Measurements from ENCODE around the gene SRD5A3.

Gene SRD5A3

GRCh38 chr4:55378617-55379467 lies 32.8 kb downstream of the SRD5A3 start:
- DNase-seq, result no peak

GRCh38 chr4:55380576-55380975 lies 34.5 kb downstream of the SRD5A3 start:
- DNase-seq, result no peak

- DNase-seq, result no peak
Measured at GRCh38 chr4:55381502-55381901, 35.5 kb downstream of the SRD5A3 start.

GRCh38 chr4:55382488-55383003 lies 36.5 kb downstream of the SRD5A3 start:
- no peak for DNase-seq

- no peak for DNase-seq
Measured at GRCh38 chr4:55385201-55385649, 39.2 kb downstream of the SRD5A3 start.

- DNase-seq, result no peak
Measured at GRCh38 chr4:55386073-55386472, 40.0 kb downstream of the SRD5A3 start.

GRCh38 chr4:55386840-55387239 lies 40.8 kb downstream of the SRD5A3 start:
- no peak for DNase-seq

GRCh38 chr4:55393461-55394320 lies 47.6 kb downstream of the SRD5A3 start:
- DNase-seq, result no peak

GRCh38 chr4:55395218-55395528 lies 49.1 kb downstream of the SRD5A3 start:
- DNase-seq, result no peak

GRCh38 chr4:55395529-55396307 lies 49.7 kb downstream of the SRD5A3 start, which contains the start of gene TMEM165:
TMEM165 (plus strand) TSS chr4:55395957; CDS start chr4:55396190, 233 bp downstream.
- DNase-seq, result peak; percentile 95

GRCh38 chr4:55396308-55397125 lies 50.5 kb downstream of the SRD5A3 start:
- peak; percentile 74 for DNase-seq

- no peak for DNase-seq
Measured at GRCh38 chr4:55397126-55397436, 51.0 kb downstream of the SRD5A3 start.

- DNase-seq, result no peak
Measured at GRCh38 chr4:55397520-55398321, 51.7 kb downstream of the SRD5A3 start.

GRCh38 chr4:55398461-55398860 lies 52.4 kb downstream of the SRD5A3 start:
- DNase-seq, result no peak

GRCh38 chr4:55398966-55399365 lies 52.9 kb downstream of the SRD5A3 start:
- DNase-seq, result no peak

GRCh38 chr4:55399581-55399980 lies 53.5 kb downstream of the SRD5A3 start:
- no peak for DNase-seq

GRCh38 chr4:55405073-55405472 lies 59.0 kb downstream of the SRD5A3 start:
- no peak for DNase-seq

GRCh38 chr4:55406545-55406944 lies 60.5 kb downstream of the SRD5A3 start:
- DNase-seq, result no peak

GRCh38 chr4:55407119-55407518 lies 61.1 kb downstream of the SRD5A3 start:
- no peak for DNase-seq

- no peak for DNase-seq
Measured at GRCh38 chr4:55407764-55408163, 61.7 kb downstream of the SRD5A3 start.

GRCh38 chr4:55409468-55410171 lies 63.6 kb downstream of the SRD5A3 start:
- no peak for DNase-seq

All from activated CD8-positive, alpha-beta memory T cell treated with anti-CD3 and anti-CD28 coated beads for 24 hours (primary cell).